NB4 (cell line): Measurements from ENCODE around the gene ZNF691.

Source experiments
- CTCF ChIP-seq: IDR thresholded peaks from one replicate; pipeline ENCODE4 v1.5.1; 2012; ENCODE audit warnings: low read depth, low read length
- MAX ChIP-seq: IDR thresholded peaks from 2 replicates; pipeline ENCODE4 v1.6.1; 2011; ENCODE audit warnings: low read depth, low read length

- TF ChIP-seq CTCF: no peak
- no peak for TF ChIP-seq MAX
Observed at GRCh38 chr1:42887366-42887765, 41.0 kb downstream of the ZNF691 start.
